ENCODE data around the gene TRPC3. TPM values are rescaled to one million over a fixed set of nuclear protein-coding genes. Genes with fewer than 3 reads are reported as not detected.

The TRPC3 gene
- total RNA-seq, 1 donor from 2014 or later, result 0.13 TPM

GRCh38 chr4:121888134-121888533 is 63.7 kb downstream of the TRPC3 start:
- DNase-seq (no peak), ATAC-seq (ENCODE audit: poor library complexity) (no peak)
- intact Hi-C loops (cut with DNase I), result no loop called here

- intact Hi-C loops (cut with DNase I), result no loop called here
- ATAC-seq (ENCODE audit: poor library complexity), result no peak
Observed at GRCh38 chr4:121885115-121885514, 66.7 kb downstream of the TRPC3 start.

GRCh38 chr4:121881158-121881557 is 70.7 kb downstream of the TRPC3 start:
- intact Hi-C loops (cut with DNase I), result no loop called here
- no peak for ATAC-seq (ENCODE audit: poor library complexity)

More at GRCh38 chr4:121885115-121885514, 66.7 kb downstream of the TRPC3 start:
- no peak for DNase-seq

GRCh38 chr4:121879135-121879534 is 72.7 kb downstream of the TRPC3 start:
- ATAC-seq (ENCODE audit: poor library complexity) (no peak), DNase-seq (no peak)
- intact Hi-C loops (cut with DNase I), result no loop called here

More at GRCh38 chr4:121881158-121881557, 70.7 kb downstream of the TRPC3 start:
- no peak for DNase-seq

- DNase-seq (no peak), ATAC-seq (ENCODE audit: poor library complexity) (no peak)
- intact Hi-C loops (cut with DNase I), result no loop called here
Observed at GRCh38 chr4:121877041-121877773, 74.7 kb downstream of the TRPC3 start.

- DNase-seq (no peak), ATAC-seq (ENCODE audit: poor library complexity) (no peak)
- intact Hi-C loops (cut with DNase I), result no loop called here
Observed at GRCh38 chr4:121876070-121876469, 75.8 kb downstream of the TRPC3 start.

- ATAC-seq (ENCODE audit: poor library complexity), result no peak
- DNase-seq, result no peak
- intact Hi-C loops (cut with DNase I), result no loop called here
Observed at GRCh38 chr4:121875652-121876051, 76.2 kb downstream of the TRPC3 start.

GRCh38 chr4:121873604-121874003 is 78.3 kb downstream of the TRPC3 start:
- ATAC-seq (ENCODE audit: poor library complexity) (no peak), DNase-seq (no peak)
- intact Hi-C loops (cut with DNase I), result no loop called here

GRCh38 chr4:121869841-121870822 is 81.7 kb downstream of the TRPC3 start, which contains the start of gene BBS7:
BBS7 (minus strand) TSS chr4:121870474; CDS start chr4:121870313, 161 bp downstream.
- peak; percentile 100 for ATAC-seq (ENCODE audit: poor library complexity)
- peak; percentile 99 for DNase-seq
- intact Hi-C loops (cut with DNase I), result no loop called here

GRCh38 chr4:121863799-121864198 is 88.1 kb downstream of the TRPC3 start:
- ATAC-seq (ENCODE audit: poor library complexity) (no peak), DNase-seq (no peak)
- intact Hi-C loops (cut with DNase I), result no loop called here

- intact Hi-C loops (cut with DNase I), result no loop called here
- ATAC-seq (ENCODE audit: poor library complexity) (no peak), DNase-seq (no peak)
Observed at GRCh38 chr4:121861426-121861825, 90.4 kb downstream of the TRPC3 start.

- DNase-seq, result no peak
- no peak for ATAC-seq (ENCODE audit: poor library complexity)
- intact Hi-C loops (cut with DNase I), result no loop called here
Observed at GRCh38 chr4:121860121-121860520, 91.7 kb downstream of the TRPC3 start.

- DNase-seq (no peak), ATAC-seq (ENCODE audit: poor library complexity) (no peak)
- intact Hi-C loops (cut with DNase I), result no loop called here
Observed at GRCh38 chr4:121851354-121851753, 100.5 kb downstream of the TRPC3 start.

GRCh38 chr4:121846662-121847061 is 105.2 kb downstream of the TRPC3 start:
- intact Hi-C loops (cut with DNase I), result no loop called here
- no peak for ATAC-seq (ENCODE audit: poor library complexity)
- no peak for DNase-seq

- ATAC-seq (ENCODE audit: poor library complexity) (no peak), DNase-seq (no peak)
- intact Hi-C loops (cut with DNase I), result no loop called here
Observed at GRCh38 chr4:121842862-121843261, 109.0 kb downstream of the TRPC3 start.

GRCh38 chr4:121838136-121838535 is 113.7 kb downstream of the TRPC3 start:
- no peak for ATAC-seq (ENCODE audit: poor library complexity)
- DNase-seq, result no peak
- intact Hi-C loops (cut with DNase I), result no loop called here

- no peak for DNase-seq
- intact Hi-C loops (cut with DNase I), result no loop called here
- no peak for ATAC-seq (ENCODE audit: poor library complexity)
Observed at GRCh38 chr4:121829511-121829910, 122.3 kb downstream of the TRPC3 start.

Data from Right ventricle myocardium superior (tissue), 1 donor.